ENCODE data around the gene CSRP1. TPM values are rescaled to one million over a fixed set of nuclear protein-coding genes. Genes with fewer than 3 reads are reported as not detected.
"Not testable (repeated sequence)": the region's sequence is repeated elsewhere in the genome, so short reads cannot be mapped to it uniquely, and the experiment has no call there.

CSRP1 gene
- total RNA-seq, 2 donors from 2014 or later = 1,426 to 2,194 TPM

- DNase-seq (ENCODE audit: low spot score) = no peak
- intact Hi-C loops (cut with DNase I) = no loop called here
Measured at GRCh38 chr1:201485184-201485774, 21.6 kb downstream of the CSRP1 start.

GRCh38 chr1:201483373-201483949, 23.5 kb downstream of the CSRP1 start:
- intact Hi-C loops (cut with DNase I) = loop anchor here in 1 of 2 donors (2.0 kb wide), 1 partner anchor 29 kb away; no protein-coding TSS in a partner anchor

GRCh38 chr1:201482755-201483154, 24.2 kb downstream of the CSRP1 start:
- DNase-seq (ENCODE audit: low spot score) = peak; percentile 49
- intact Hi-C loops (cut with DNase I) = loop anchor here in 1 of 2 donors (2.0 kb wide), 1 partner anchor 30 kb away; no protein-coding TSS in a partner anchor

More at GRCh38 chr1:201483373-201483949, 23.5 kb downstream of the CSRP1 start:
- DNase-seq (ENCODE audit: low spot score) = peak; percentile 29

- intact Hi-C loops (cut with DNase I) = loop anchor here in 1 of 2 donors (2.0 kb wide), 1 partner anchor 31 kb away; no protein-coding TSS in a partner anchor
- DNase-seq (ENCODE audit: low spot score) = peak; percentile 95
Measured at GRCh38 chr1:201481761-201482493, 25.0 kb downstream of the CSRP1 start.

- intact Hi-C loops (cut with DNase I) = no loop called here
- peak; percentile 78 for DNase-seq (ENCODE audit: low spot score)
Measured at GRCh38 chr1:201481004-201481380, 25.9 kb downstream of the CSRP1 start.

GRCh38 chr1:201480231-201481003, 26.5 kb downstream of the CSRP1 start:
- DNase-seq (ENCODE audit: low spot score) = peak; percentile 94
- intact Hi-C loops (cut with DNase I) = no loop called here

GRCh38 chr1:201479201-201479730, 27.7 kb downstream of the CSRP1 start:
- intact Hi-C loops (cut with DNase I) = no loop called here
- peak; percentile 54 for DNase-seq (ENCODE audit: low spot score)

GRCh38 chr1:201478666-201479065, 28.3 kb downstream of the CSRP1 start:
- intact Hi-C loops (cut with DNase I) = not testable (repeated sequence)
- DNase-seq (ENCODE audit: low spot score) = peak; percentile 19

GRCh38 chr1:201476670-201477344, 30.1 kb downstream of the CSRP1 start:
- intact Hi-C loops (cut with DNase I) = no loop called here
- no peak for DNase-seq (ENCODE audit: low spot score)

GRCh38 chr1:201475915-201476669, 30.8 kb downstream of the CSRP1 start:
- intact Hi-C loops (cut with DNase I) = no loop called here
- no peak for DNase-seq (ENCODE audit: low spot score)

- DNase-seq (ENCODE audit: low spot score) = no peak
- intact Hi-C loops (cut with DNase I) = no loop called here
Measured at GRCh38 chr1:201475130-201475529, 31.8 kb downstream of the CSRP1 start.

GRCh38 chr1:201473296-201473695, 33.6 kb downstream of the CSRP1 start:
- DNase-seq (ENCODE audit: low spot score) = no peak
- intact Hi-C loops (cut with DNase I) = no loop called here

- DNase-seq (ENCODE audit: low spot score) = peak; percentile 34
Measured at GRCh38 chr1:201472321-201472720, 34.6 kb downstream of the CSRP1 start.

GRCh38 chr1:201471772-201472171, 35.2 kb downstream of the CSRP1 start:
- intact Hi-C loops (cut with DNase I) = no loop called here
- peak; percentile 59 for DNase-seq (ENCODE audit: low spot score)

More at GRCh38 chr1:201472321-201472720, 34.6 kb downstream of the CSRP1 start:
- intact Hi-C loops (cut with DNase I) = not testable (repeated sequence)

GRCh38 chr1:201470581-201470980, 36.3 kb downstream of the CSRP1 start:
- DNase-seq (ENCODE audit: low spot score) = peak; percentile 76
- intact Hi-C loops (cut with DNase I) = no loop called here

GRCh38 chr1:201469645-201470074, 37.3 kb downstream of the CSRP1 start:
- intact Hi-C loops (cut with DNase I) = loop anchor here in 1 of 2 donors (10.0 kb wide), 1 partner anchor 45 kb away; no protein-coding TSS in a partner anchor
- no peak for DNase-seq (ENCODE audit: low spot score)

- intact Hi-C loops (cut with DNase I) = loop anchor here in 1 of 2 donors (10.0 kb wide), 1 partner anchor 46 kb away; no protein-coding TSS in a partner anchor
- peak; percentile 96 for DNase-seq (ENCODE audit: low spot score)
Measured at GRCh38 chr1:201468844-201469644, 37.9 kb downstream of the CSRP1 start, which contains the start of gene PHLDA3. Gene PHLDA3, minus strand, starts transcription at chr1:201469188. Its CDS starts 402 bp downstream, at chr1:201468786.
